Right lobe of liver (tissue), 6 donors: ENCODE measurements around the gene HHAT. TPM values are rescaled to one million over a fixed set of nuclear protein-coding genes. Genes with fewer than 3 reads are reported as not detected.

Experiments
- ATAC-seq, 4 donors: fragments of 200-7000 bp; cut with Tn5 transposase; one replicate each; pipeline ENCODE4 v1.9.1; 2020; ENCODE audit warnings: mild to moderate bottlenecking in 4 of 4, moderate library complexity in 4 of 4
- DNase-seq, 3 donors: peaks; one replicate each; pipeline ENCODE4 v3.0.0-alpha.2; 2020
- H3K27ac ChIP-seq, 3 donors: fragments of 200-600 bp; one replicate each; pipeline ENCODE4 v1.8.0; 2022
- H3K27me3 ChIP-seq, 2 donors: fragments of 200-600 bp; one replicate each; pipeline ENCODE4 v1.8.0; 2022
- H3K36me3 ChIP-seq, 4 donors: fragments of 200-600 bp; sonication (generic) in 1 of 4; one replicate each; pipeline versions ENCODE4 v1.5.1 to v1.8.0; 2017 to 2022; ENCODE audit warnings: control low read depth in 1 of 4
- H3K4me1 ChIP-seq, 4 donors: fragments of 200-600 bp; sonication (generic) in 1 of 4; one replicate each; pipeline versions ENCODE4 v1.5.1 to v1.8.0; 2017 to 2022; ENCODE audit warnings: control low read depth in 1 of 4
- H3K4me3 ChIP-seq, 3 donors: fragments of 200-600 bp; one replicate each; pipeline ENCODE4 v1.8.0; 2022
- H3K9me3 ChIP-seq, 4 donors: fragments of 200-600 bp; sonication (generic) in 1 of 4; one replicate each; pipeline versions ENCODE4 v1.5.1 to v1.8.0; 2017 to 2022; ENCODE audit warnings: control low read depth in 1 of 4
- CTCF ChIP-seq, 4 donors: fragments of 200-600 bp in 3 of 4; fragments of 450-650 bp in 1 of 4; IDR thresholded peaks; one replicate each; pipeline versions ENCODE4 v1.5.1 to v1.8.0; 2016 to 2022; ENCODE audit warnings: antibody characterized with exemption in 4 of 4, mild to moderate bottlenecking in 2 of 4
- POLR2A ChIP-seq: fragments of 450-650 bp; IDR thresholded peaks from one replicate; pipeline ENCODE4 v1.6.1; 2017; ENCODE audit warnings: antibody characterized with exemption, mild to moderate bottlenecking
- WGBS: methylation state at CpG from one replicate; pipeline ENCODE4 v1.1.6; 2018; ENCODE audit warnings: low coverage, low lambda C conversion rate; ENCODE audit not compliant: insufficient coverage; ENCODE audit errors: missing lambda C conversion rate; 5-methylcytosine and 5-hydroxymethylcytosine counted together
- intact Hi-C, 2 donors: fragments of 100-400 bp; cut with DNase I; formaldehyde crosslinking; loops; one replicate each; pipeline versions ENCODE4 v1.11.2 to v1.14.1; 2022
- total RNA-seq, 6 experiments: library from RNA; depleted of rRNA in 2 of 6; stranded (reverse); fragments of >200 nt in 2 of 6; fragmentation: NEBNext Ultra II Directional in 3 of 6; extraction: Animal tissue kit (Norgen Biotek cat#: 25700) in 3 of 6; gene quantifications; one replicate each; pipeline versions ENCODE4 v1.1.0 to v1.2.4, GENCODE V29; 2016 to 2023
- donor health status: DM: no; HTN: yes; CAD: no.
- donor health status: DM: no; HTN: no; CAD: no.
- donor health status: DM: no; HTN: no; CAD: no.
- donor health status: DM: no; HTN: yes; CAD: no.
- donor health status: DM: no; HTN: yes; CAD: no.

Gene HHAT
- total RNA-seq, 6 experiments from 2014 or later: 2.2 to 4.1 (median 2.7) TPM

GRCh38 chr1:210618369-210618768, 289.7 kb downstream of the HHAT start:
- no peak for DNase-seq
- Histone ChIP-seq H3K9me3 (no peaks in the 10 kb centered on the region), H3K27me3 (no peaks in the 10 kb centered on the region), H3K4me1 (no peaks in the 10 kb centered on the region), H3K4me3 (no peak overlapping the region), H3K27ac (no peak overlapping the region), H3K36me3 (no peaks in the 10 kb centered on the region)
- WGBS: 80% methylated on average over 3 of the region's 5 CpGs
- no peak for TF ChIP-seq POLR2A
- TF ChIP-seq CTCF (IDR thresholded peaks at IDR 0.05): no peak
- intact Hi-C loops: no loop called here
- no peak for ATAC-seq

- no peaks in the 10 kb centered on the region for H3K9me3 ChIP-seq
- no peak overlapping the region for H3K4me3 ChIP-seq
- H3K27ac ChIP-seq: no peak overlapping the region
- H3K27me3 ChIP-seq: no peaks in the 10 kb centered on the region
- 99% methylated on average over 5 of the region's 6 CpGs for WGBS
- no peaks in the 10 kb centered on the region for H3K36me3 ChIP-seq
- TF ChIP-seq POLR2A: no peak
- no peak for TF ChIP-seq CTCF (IDR thresholded peaks at IDR 0.05)
- DNase-seq (no peak), ATAC-seq (no peak)
- intact Hi-C loops: no loop called here
- no peaks in the 10 kb centered on the region for H3K4me1 ChIP-seq
These were observed 292.3 kb downstream of the HHAT start for GRCh38 chr1:210620867-210621488.

- no peak for TF ChIP-seq CTCF (IDR thresholded peaks at IDR 0.05)
- no peak for TF ChIP-seq POLR2A
- H3K36me3 ChIP-seq: no peaks in the 10 kb centered on the region
- no peaks in the 10 kb centered on the region for H3K9me3 ChIP-seq
- H3K4me3 ChIP-seq: no peak overlapping the region
- no peak for DNase-seq
- intact Hi-C loops: no loop called here
- no peaks in the 10 kb centered on the region for H3K4me1 ChIP-seq
- no peaks in the 10 kb centered on the region for H3K27me3 ChIP-seq
- H3K27ac ChIP-seq: no peak overlapping the region
- 77% methylated on average over 3 of the region's 6 CpGs for WGBS
- no peak for ATAC-seq
These were observed 293.0 kb downstream of the HHAT start for GRCh38 chr1:210621712-210622111.

- Histone ChIP-seq H3K27me3 (no peaks in the 10 kb centered on the region), H3K27ac (no peak overlapping the region), H3K4me3 (no peak overlapping the region), H3K4me1 (no peaks in the 10 kb centered on the region), H3K36me3 (no peaks in the 10 kb centered on the region), H3K9me3 (no peaks in the 10 kb centered on the region)
- intact Hi-C loops: no loop called here
- DNase-seq: no peak
- no peak for ATAC-seq
- WGBS: no CpG with 5 or more reads among the region's 1 CpG
- TF ChIP-seq CTCF (IDR thresholded peaks at IDR 0.05) (no peak), POLR2A (no peak)
These were observed 296.0 kb downstream of the HHAT start for GRCh38 chr1:210624722-210625121.

GRCh38 chr1:210625715-210626114, 297.0 kb downstream of the HHAT start:
- no peak for DNase-seq
- Histone ChIP-seq H3K4me3 (no peak overlapping the region), H3K9me3 (no peaks in the 10 kb centered on the region), H3K4me1 (no peaks in the 10 kb centered on the region), H3K27me3 (no peaks in the 10 kb centered on the region), H3K36me3 (no peaks in the 10 kb centered on the region), H3K27ac (no peak overlapping the region)
- intact Hi-C loops: no loop called here
- TF ChIP-seq CTCF (IDR thresholded peaks at IDR 0.05): no peak
- TF ChIP-seq POLR2A: no peak
- no peak for ATAC-seq
- WGBS: 100% methylated on average over 1 of the region's 1 CpG
